Caco-2 (cell line): ENCODE measurements around the gene COL4A2. TPM values are rescaled to one million over a fixed set of nuclear protein-coding genes. Genes with fewer than 3 reads are reported as not detected.

ENCODE experiments used
- BruUV-seq: library from RNA; stranded (reverse); fragments of 400-500 nt; replicated peaks from 2 replicates; lab custom pipeline; 2021; lab: Mats Ljungman, UMichigan
- CTCF ChIA-PET: fragments of 300-600 bp; sonication (Branson Sonifier 250); formaldehyde crosslinking; loops from one replicate; lab custom pipeline; 2022; ENCODE audit warnings: antibody characterized with exemption; lab: Charles Lee
- POLR2A ChIA-PET: fragments of 300-600 bp; sonication (Branson Sonifier 250); formaldehyde crosslinking; loops from one replicate; lab custom pipeline; 2022; ENCODE audit warnings: antibody characterized with exemption; lab: Charles Lee
- DNase-seq, 2 experiments: peaks; one replicate each; pipeline versions ENCODE4 v3.0.0 to v3.0.0-alpha.2; 2020 to 2022
- H3K27me3 ChIP-seq: replicated peaks from 2 replicates; pipeline ENCODE4 v1.6.0; 2011; ENCODE audit warnings: low read length; ENCODE audit not compliant: control insufficient read depth, insufficient read depth
- H3K36me3 ChIP-seq: 2 replicates; pipeline ENCODE4 v1.5.1; 2011; ENCODE audit warnings: low read length; ENCODE audit not compliant: control insufficient read depth, insufficient read depth
- H3K4me1 ChIP-seq: fragments of 250-450 bp; sonication (Bioruptor Pico); 2 replicates; pipeline ENCODE4 v1.5.1; 2020; ENCODE audit warnings: mild to moderate bottlenecking
- H3K4me3 ChIP-seq: 2 replicates; pipeline ENCODE4 v1.5.1; 2011; ENCODE audit warnings: low read depth, mild to moderate bottlenecking, control low read depth, low read length
- H3K9me3 ChIP-seq: fragments of 250-450 bp; sonication (Bioruptor Pico); 2 replicates; pipeline ENCODE4 v1.5.1; 2020; ENCODE audit warnings: mild to moderate bottlenecking, moderate library complexity
- H3K27ac Mint-ChIP-seq: one replicate; pipeline ENCODE4 v1.8.0; 2022; ENCODE audit warnings: mixed read lengths; ENCODE audit not compliant: unreplicated experiment
- H3K27me3 Mint-ChIP-seq: one replicate; pipeline ENCODE4 v1.8.0; 2022; ENCODE audit warnings: mixed read lengths; ENCODE audit not compliant: insufficient read depth, unreplicated experiment
- H3K36me3 Mint-ChIP-seq: one replicate; pipeline ENCODE4 v1.8.0; 2022; ENCODE audit warnings: mild to moderate bottlenecking, mixed read lengths; ENCODE audit not compliant: insufficient read depth, unreplicated experiment
- H3K4me1 Mint-ChIP-seq: one replicate; pipeline ENCODE4 v1.8.0; 2022; ENCODE audit warnings: low read depth, mixed read lengths; ENCODE audit not compliant: unreplicated experiment
- H3K4me3 Mint-ChIP-seq: one replicate; pipeline ENCODE4 v1.8.0; 2022; ENCODE audit warnings: mild to moderate bottlenecking, moderate library complexity, mixed read lengths; ENCODE audit not compliant: unreplicated experiment
- H3K9me3 Mint-ChIP-seq: one replicate; pipeline ENCODE4 v1.8.0; 2022; ENCODE audit warnings: mixed read lengths; ENCODE audit not compliant: unreplicated experiment
- CTCF ChIP-seq, 2 experiments: fragments of 200-600 bp in 1 of 2; IDR thresholded peaks; 1 replicate in 1 of 2; 2 replicates in 1 of 2; pipeline versions ENCODE4 v1.5.1 to v1.8.0; 2011 to 2022; ENCODE audit warnings: antibody characterized with exemption in 1 of 2, control low read depth in 1 of 2, inconsistent platforms in 1 of 2, low read depth in 1 of 2, low read length in 1 of 2, mild to moderate bottlenecking in 1 of 2, moderate library complexity in 1 of 2; ENCODE audit not compliant: insufficient read depth in 1 of 2, severe bottlenecking in 1 of 2, unreplicated experiment in 1 of 2
- intact Hi-C: fragments of 100-400 bp; cut with micrococcal nuclease; formaldehyde crosslinking; loops from one replicate; pipeline ENCODE4 v1.10.0; 2022; ENCODE audit not compliant: unreplicated experiment
- total RNA-seq: library from RNA; stranded (reverse); gene quantifications from 2 replicates; pipeline ENCODE4 v1.2.3, GENCODE V29; 2022

Gene COL4A2
- total RNA-seq, 1 experiment from 2014 or later = 19.2 TPM

GRCh38 chr13:110343241-110343865 lies 36.3 kb downstream of the COL4A2 start:
- Mint-ChIP-seq H3K27ac (no peak overlapping the region), H3K9me3 (no peaks in the 10 kb centered on the region), H3K4me3 (no peak overlapping the region), H3K4me1 (peaks cover 12% of the 10 kb centered on the region), H3K27me3 (no peaks in the 10 kb centered on the region), H3K36me3 (no peaks in the 10 kb centered on the region)
- intact Hi-C loops = no loop called here
- Histone ChIP-seq H3K4me1 (peaks cover 19% of the 10 kb centered on the region), H3K27me3 (no peaks in the 10 kb centered on the region), H3K36me3 (no peaks in the 10 kb centered on the region), H3K4me3 (no peak overlapping the region), H3K9me3 (no peaks in the 10 kb centered on the region)
- no peak for DNase-seq
- TF ChIP-seq CTCF (IDR thresholded peaks at IDR 0.05; ENCODE audit: insufficient read depth in 1 of 2, low read depth in 1 of 2, low read length in 1 of 2, severe bottlenecking in 1 of 2, unreplicated experiment in 1 of 2) = no peak
- CTCF ChIA-PET = no interaction called here
- POLR2A ChIA-PET = no interaction called here
- BruUV-seq = no TSS peak

- no peak overlapping the region for H3K27ac Mint-ChIP-seq
- intact Hi-C loops = no loop called here
- no peaks in the 10 kb centered on the region for H3K27me3 ChIP-seq
- no TSS peak for BruUV-seq
- H3K4me3 ChIP-seq = no peak overlapping the region
- no peaks in the 10 kb centered on the region for H3K9me3 Mint-ChIP-seq
- H3K9me3 ChIP-seq = no peaks in the 10 kb centered on the region
- H3K36me3 ChIP-seq = no peaks in the 10 kb centered on the region
- no peaks in the 10 kb centered on the region for H3K27me3 Mint-ChIP-seq
- H3K4me3 Mint-ChIP-seq = no peak overlapping the region
- peaks cover 19% of the 10 kb centered on the region for H3K4me1 ChIP-seq
- peaks cover 12% of the 10 kb centered on the region for H3K4me1 Mint-ChIP-seq
- ChIA-PET CTCF (no interaction called here), POLR2A (no interaction called here)
- no peak for DNase-seq
- no peak for TF ChIP-seq CTCF (IDR thresholded peaks at IDR 0.05; ENCODE audit: insufficient read depth in 1 of 2, low read depth in 1 of 2, low read length in 1 of 2, severe bottlenecking in 1 of 2, unreplicated experiment in 1 of 2)
- H3K36me3 Mint-ChIP-seq = no peaks in the 10 kb centered on the region
Measured at GRCh38 chr13:110344320-110344719, 37.2 kb downstream of the COL4A2 start.

- no peaks in the 10 kb centered on the region for H3K36me3 Mint-ChIP-seq
- Histone ChIP-seq H3K36me3 (no peaks in the 10 kb centered on the region), H3K9me3 (no peaks in the 10 kb centered on the region), H3K27me3 (no peaks in the 10 kb centered on the region), H3K4me3 (no peak overlapping the region), H3K4me1 (peaks cover 19% of the 10 kb centered on the region)
- no peak for TF ChIP-seq CTCF (IDR thresholded peaks at IDR 0.05; ENCODE audit: insufficient read depth in 1 of 2, low read depth in 1 of 2, low read length in 1 of 2, severe bottlenecking in 1 of 2, unreplicated experiment in 1 of 2)
- no peak overlapping the region for H3K27ac Mint-ChIP-seq
- no peaks in the 10 kb centered on the region for H3K9me3 Mint-ChIP-seq
- ChIA-PET CTCF (no interaction called here), POLR2A (no interaction called here)
- H3K4me1 Mint-ChIP-seq = peaks cover 12% of the 10 kb centered on the region
- H3K4me3 Mint-ChIP-seq = no peak overlapping the region
- DNase-seq = no peak
- BruUV-seq = no TSS peak
- H3K27me3 Mint-ChIP-seq = no peaks in the 10 kb centered on the region
- intact Hi-C loops = no loop called here
Measured at GRCh38 chr13:110345266-110345665, 38.2 kb downstream of the COL4A2 start.
